HG02981 (cell line): ENCODE data around the gene PTPRE.

ENCODE experiments used
- ATAC-seq: cut with Tn5 transposase; IDR thresholded peaks from one replicate; pipeline ENCODE4 v1.9.1; 2021; ENCODE audit warnings: mild to moderate bottlenecking, moderate library complexity; ENCODE audit not compliant: unreplicated experiment

PTPRE gene

GRCh38 chr10:127949831-127950230 is 42.9 kb downstream of the PTPRE start:
- no peak for ATAC-seq

- no peak for ATAC-seq
Observed at GRCh38 chr10:127951861-127952574, 45.1 kb downstream of the PTPRE start.

GRCh38 chr10:127952575-127952869 is 45.6 kb downstream of the PTPRE start:
- no peak for ATAC-seq

DNA sequence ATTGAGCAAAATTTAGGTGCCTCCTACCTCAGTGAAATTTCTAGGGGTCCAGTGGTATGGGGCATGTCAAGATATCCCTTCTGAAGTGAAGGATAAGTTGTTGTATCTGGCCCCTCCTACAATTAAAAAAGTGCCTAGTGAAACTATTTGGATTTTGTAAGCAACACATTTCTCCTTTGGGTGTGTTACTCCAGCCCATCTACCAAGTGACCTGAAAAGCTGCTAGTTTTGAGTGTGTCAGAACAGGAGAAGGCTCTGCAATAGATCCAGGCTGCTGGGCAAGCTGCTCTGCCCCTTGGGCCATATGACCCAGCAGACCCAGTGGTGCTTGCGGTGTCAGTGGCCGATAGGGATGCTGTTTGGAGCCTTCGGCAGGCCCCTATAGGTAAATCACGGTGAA is 46.0 kb downstream of the PTPRE start:
- ATAC-seq, result no peak

DNA sequence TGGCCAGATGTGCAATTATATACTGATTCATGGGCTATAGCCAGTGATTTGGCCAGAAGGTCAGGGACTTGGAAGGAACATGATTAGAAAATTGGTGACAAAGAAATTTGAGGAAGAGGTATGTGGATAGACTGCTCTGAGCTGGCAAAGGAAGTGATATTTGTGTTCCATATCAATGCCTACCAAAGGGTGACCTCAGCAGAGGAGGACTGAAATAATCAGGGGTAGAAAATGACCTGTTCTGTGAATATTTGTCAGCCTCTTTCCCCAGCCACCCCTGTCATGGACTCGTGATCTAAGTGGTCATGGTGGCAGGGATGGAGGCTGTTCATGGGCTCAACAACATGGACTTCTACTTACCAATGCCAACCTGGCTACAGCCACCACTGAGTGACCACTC is 47.0 kb downstream of the PTPRE start:
- no peak for ATAC-seq

DNA sequence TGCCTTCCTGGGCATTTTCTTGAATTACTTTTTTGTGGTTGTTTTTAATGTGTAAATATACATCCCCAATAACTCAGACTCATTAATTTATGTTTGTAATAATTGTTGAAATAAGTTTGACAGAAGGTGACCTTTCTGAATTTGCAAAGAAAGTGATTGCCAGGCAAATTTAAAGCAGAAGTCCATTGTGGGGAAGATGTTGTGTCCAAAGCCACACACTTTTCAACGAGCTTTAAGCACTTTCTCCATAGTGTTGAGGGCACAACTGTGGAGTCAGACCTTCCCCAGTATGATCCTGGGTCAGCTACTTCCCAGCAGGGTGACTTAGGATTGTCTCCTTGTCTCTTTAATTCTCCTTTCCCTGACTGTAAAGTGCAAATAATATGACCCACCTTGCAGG is 52.5 kb downstream of the PTPRE start:
- no peak for ATAC-seq

DNA sequence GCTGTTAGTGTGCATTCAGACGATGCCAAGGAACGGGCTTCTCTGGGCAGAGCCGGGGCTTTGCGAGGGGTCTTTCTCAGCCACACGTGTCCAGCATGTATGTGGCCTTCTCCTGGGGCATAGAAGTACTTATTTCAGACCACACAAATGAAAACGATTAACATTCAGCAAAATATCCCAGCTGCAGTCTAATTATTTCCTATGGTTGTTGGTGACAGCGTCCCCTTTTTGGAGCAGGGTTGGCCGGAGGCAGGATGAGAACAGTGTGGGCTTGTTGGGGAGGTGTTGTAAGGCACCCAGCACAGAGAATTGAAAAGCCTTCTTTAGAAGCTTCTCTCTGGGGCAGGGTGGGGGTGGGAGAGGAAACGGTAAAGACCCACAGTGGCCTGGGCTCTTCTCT is 54.2 kb downstream of the PTPRE start:
- no peak for ATAC-seq

DNA sequence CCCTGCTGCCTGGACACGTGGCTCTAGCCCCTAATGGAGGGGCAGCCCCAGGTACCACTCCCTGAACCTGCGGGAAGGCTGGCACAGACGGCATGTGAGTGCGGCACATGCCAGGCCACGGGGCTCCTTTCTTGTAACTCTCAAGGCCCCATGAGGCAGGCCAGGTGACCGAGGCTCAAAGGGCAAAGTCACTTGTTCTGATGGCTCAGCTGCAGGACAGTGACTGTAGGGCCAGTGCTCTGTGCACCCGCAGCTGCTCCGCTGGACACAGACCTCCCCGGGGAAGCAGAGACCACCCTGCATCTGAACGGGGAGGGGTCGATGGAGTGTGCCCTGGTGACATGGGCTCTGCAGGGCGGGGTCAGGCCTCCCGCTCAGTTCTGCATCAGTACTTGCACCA is 55.3 kb downstream of the PTPRE start:
- ATAC-seq, result no peak

DNA sequence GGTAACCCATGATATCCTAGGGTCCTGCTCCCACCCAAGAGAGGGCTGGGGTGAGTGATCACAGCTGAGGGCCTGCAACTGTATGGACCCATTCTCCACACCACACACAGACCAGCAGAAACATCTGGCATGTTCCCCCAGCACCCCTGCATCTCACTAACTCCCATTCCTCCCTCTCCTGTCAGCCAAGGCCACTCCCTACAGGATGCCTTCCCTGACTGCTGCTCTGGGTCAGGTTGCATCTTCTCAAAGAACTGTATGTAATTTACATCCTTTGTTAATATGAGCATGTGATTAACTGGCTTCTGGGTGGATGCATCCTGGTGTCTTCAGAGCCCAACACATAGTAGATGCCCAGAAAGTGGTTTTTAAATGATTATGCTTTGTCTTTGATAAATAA is 56.2 kb downstream of the PTPRE start:
- ATAC-seq, result no peak

DNA sequence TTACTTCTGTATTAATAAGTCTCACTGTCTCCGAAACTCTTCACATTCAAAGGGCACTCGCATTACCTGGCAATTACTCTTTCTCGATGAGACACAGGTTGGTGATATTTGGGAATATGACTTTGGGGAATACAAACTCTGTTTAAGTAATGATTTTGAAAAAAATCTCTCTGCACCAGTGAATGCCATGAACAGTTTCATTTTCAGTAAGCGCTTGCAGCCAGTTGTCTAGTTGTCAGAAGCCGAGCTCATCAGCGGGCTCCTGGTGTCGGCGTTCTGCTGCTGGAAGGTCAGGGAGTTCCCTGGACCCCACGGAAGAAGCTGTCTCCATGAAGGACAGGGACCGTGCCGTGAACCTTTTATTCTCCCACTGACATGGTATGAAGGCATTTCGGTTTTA is 57.7 kb downstream of the PTPRE start:
- ATAC-seq, result no peak

DNA sequence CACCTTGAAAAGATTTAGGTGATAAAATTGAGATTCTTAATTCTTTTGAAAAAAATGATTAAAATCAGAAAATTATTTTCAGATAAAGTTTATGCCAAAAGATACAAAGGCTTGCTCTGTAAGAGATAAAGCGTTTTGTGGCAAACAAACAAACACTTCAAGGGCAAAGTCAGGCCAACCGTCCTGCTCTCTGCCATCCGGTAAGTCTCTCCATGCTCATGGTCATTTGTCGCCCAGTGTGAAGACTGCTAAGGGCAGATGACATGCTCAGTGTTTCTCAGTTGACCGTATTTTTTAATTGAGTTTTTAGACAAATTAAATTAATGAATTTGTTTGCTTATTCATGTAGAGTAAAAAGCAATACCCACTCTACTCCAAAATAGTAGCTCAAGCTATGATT is 60.0 kb downstream of the PTPRE start:
- ATAC-seq, result no peak

DNA sequence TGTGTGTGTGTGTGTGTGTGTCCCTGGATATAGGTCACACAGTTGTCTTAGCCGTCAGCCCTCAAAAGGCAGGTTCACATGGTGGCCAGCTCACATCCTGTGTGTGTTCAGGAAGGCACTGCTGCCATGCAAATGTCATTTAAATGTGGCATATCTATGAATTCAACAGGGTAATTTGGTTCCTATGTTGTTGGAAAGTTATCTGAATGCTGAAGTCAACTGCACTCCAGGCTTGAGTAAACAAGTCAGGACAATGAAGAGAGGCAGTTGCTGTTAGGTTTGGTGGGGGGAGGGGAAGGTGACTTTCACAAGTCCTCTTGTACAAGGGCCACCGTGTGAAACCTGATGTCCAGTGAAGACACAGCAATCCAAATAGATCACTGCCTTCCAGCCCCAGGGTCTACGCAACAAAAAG is 61.1 kb downstream of the PTPRE start:
- no peak for ATAC-seq

DNA sequence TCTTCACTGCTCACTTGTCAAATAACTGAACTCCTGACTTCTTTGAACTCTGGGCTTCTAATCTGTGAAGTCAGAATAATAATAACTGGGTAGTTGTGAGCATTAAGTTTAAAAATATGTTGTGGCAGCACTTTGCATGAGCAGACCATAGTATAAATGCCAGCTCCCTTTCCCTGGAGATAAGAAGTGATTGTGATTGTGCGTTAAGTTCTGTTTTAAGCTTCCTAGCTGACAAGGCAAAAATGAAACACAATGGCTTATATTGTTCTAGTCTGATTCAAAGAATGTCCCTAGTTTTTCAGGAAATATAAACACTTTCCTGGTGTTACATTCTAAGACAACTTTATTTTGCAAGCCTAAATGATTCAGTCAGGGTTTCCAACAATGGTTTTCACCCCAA is 61.8 kb downstream of the PTPRE start:
- ATAC-seq, result no peak

- no peak for ATAC-seq
Observed at GRCh38 chr10:127971101-127971946, 64.4 kb downstream of the PTPRE start.

- no peak for ATAC-seq
Observed at GRCh38 chr10:127971963-127972615, 65.2 kb downstream of the PTPRE start.

GRCh38 chr10:127972751-127973357 is 66.0 kb downstream of the PTPRE start:
- ATAC-seq, result no peak

DNA sequence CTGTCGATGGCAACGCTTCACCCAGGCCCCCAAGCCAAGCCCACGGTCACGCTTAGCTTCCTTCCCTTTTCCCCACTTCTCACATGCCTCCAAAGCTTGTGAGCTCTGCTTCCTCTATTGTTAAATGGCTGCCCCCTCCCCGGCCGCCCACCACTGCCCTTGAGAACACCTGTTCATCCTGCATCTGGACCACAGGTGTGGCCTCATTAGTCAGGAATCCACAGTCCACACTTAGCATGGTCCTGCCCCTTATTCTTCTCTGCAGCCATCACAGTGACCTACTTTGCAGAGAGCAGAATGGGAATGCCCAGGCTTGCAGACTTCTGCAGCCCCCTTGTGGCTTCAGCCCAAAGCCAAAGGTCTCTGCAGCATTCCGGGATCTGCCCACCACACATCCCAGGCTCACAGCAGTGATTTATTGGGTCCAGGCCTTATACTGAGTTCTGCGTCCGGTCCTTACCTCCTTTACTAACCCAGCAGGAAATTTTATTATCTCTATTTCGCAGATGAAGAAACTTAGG is 66.9 kb downstream of the PTPRE start:
- no peak for ATAC-seq

GRCh38 chr10:127974911-127975310 is 68.0 kb downstream of the PTPRE start:
- ATAC-seq, result no peak

DNA sequence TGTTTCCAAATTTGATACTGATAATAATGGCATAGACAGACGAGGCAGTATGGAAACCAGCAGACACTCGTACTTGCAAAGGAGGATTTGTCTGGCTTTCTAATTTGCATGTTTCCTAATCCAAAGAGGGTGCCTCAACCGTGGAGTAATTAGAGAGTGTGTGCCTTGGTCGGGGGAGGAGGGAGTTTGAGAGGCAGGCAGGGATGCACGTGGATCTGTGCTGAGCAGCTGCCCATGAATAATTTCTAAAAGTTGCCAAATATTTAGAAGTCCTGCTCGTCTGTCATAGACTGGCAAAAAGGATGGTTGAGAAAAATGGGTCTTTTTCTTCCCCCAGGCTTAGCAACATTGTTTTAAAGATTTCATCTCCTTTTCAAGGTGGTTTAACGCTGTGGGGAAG is 69.4 kb downstream of the PTPRE start:
- no peak for ATAC-seq

- ATAC-seq, result no peak
Observed at GRCh38 chr10:127976701-127977356, 69.9 kb downstream of the PTPRE start.
